ENCODE results near the gene HOXB6. TPM values are rescaled to one million over a fixed set of nuclear protein-coding genes. Genes with fewer than 3 reads are reported as not detected.

HOXB6 gene
- total RNA-seq, 4 donors from 2014 or later = 0.54 to 4.2 (median 1.3) TPM

GRCh38 chr17:48564188-48565021 is 40.4 kb downstream of the HOXB6 start:
- Histone ChIP-seq H3K4me1 (peaks cover 4 to 9% of the 10 kb centered on the region in 2 donors), H3K27ac (peak overlapping the region in 2 of 3 donors; percentile 46 to 55), H3K36me3 (no peaks in the 10 kb centered on the region), H3K9me3 (no peaks in the 10 kb centered on the region), H3K4me3 (replicated peaks in 1 of 3) (peak overlapping the region in 1 of 3 donors; percentile 23), H3K27me3 (peaks cover 27% of the 10 kb centered on the region)
- TF ChIP-seq POLR2A (IDR thresholded peaks at IDR 0.05) (no peak), CTCF (IDR thresholded peaks at IDR 0.05) (no peak)
- DNase-seq = no peak
- intact Hi-C loops (cut with DNase I) = no loop called here
- WGBS, 2 donors = 5 to 13% methylated on average over 23 to 29 of the region's 73 CpGs

- H3K4me3 ChIP-seq (replicated peaks in 1 of 3) = peak overlapping the region in 1 of 3 donors; percentile 23
- H3K27ac ChIP-seq = peak overlapping the region in 1 of 3 donors; percentile 55
- no peak for DNase-seq
- H3K9me3 ChIP-seq = no peaks in the 10 kb centered on the region
- H3K4me1 ChIP-seq = peaks cover 4 to 9% of the 10 kb centered on the region in 2 donors
- 11 to 24% methylated on average over 8 to 10 of the region's 10 CpGs for WGBS, 2 donors
- no peaks in the 10 kb centered on the region for H3K36me3 ChIP-seq
- intact Hi-C loops (cut with DNase I) = no loop called here
- no peak for TF ChIP-seq CTCF (IDR thresholded peaks at IDR 0.05)
- TF ChIP-seq POLR2A (IDR thresholded peaks at IDR 0.05) = no peak
- H3K27me3 ChIP-seq = peaks cover 22% of the 10 kb centered on the region
These were observed 41.0 kb downstream of the HOXB6 start for GRCh38 chr17:48563867-48564187.

- H3K27ac ChIP-seq = no peak overlapping the region
- intact Hi-C loops (cut with DNase I) = no loop called here
- no peak for DNase-seq
- H3K4me3 ChIP-seq (replicated peaks in 1 of 3) = peak overlapping the region in 1 of 3 donors; percentile 2
- H3K9me3 ChIP-seq = no peaks in the 10 kb centered on the region
- TF ChIP-seq POLR2A (IDR thresholded peaks at IDR 0.05) (no peak), CTCF (IDR thresholded peaks at IDR 0.05) (no peak)
- WGBS, 2 donors = 36 to 50% methylated on average over 6 of the region's 6 CpGs
- peaks cover 21% of the 10 kb centered on the region for H3K27me3 ChIP-seq
- no peaks in the 10 kb centered on the region for H3K36me3 ChIP-seq
- peaks cover 4 to 9% of the 10 kb centered on the region in 2 donors for H3K4me1 ChIP-seq
These were observed 41.4 kb downstream of the HOXB6 start for GRCh38 chr17:48563385-48563838.

DNA sequence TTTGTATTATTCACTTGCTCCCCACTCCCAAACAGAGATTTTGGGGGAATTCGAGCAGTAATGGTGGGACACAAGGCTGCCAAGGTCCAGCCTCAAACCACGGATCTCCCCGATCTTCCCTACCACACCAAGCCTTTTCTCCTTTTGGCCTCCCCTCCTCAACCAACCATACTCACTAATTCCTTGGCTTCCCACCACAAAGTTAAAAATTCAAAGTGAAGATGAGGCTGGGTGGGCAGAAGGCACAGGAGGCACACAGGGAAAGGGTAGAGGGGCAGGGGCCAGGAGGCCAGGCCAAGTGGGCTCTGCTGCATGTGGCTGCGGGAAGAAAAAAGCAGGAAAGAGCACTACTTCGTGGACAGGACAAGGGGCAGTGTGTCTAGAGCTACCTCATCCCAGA is 41.9 kb downstream of the HOXB6 start:
- DNase-seq = no peak
- Histone ChIP-seq H3K36me3 (no peaks in the 10 kb centered on the region), H3K9me3 (no peaks in the 10 kb centered on the region), H3K4me1 (peaks cover 4 to 9% of the 10 kb centered on the region in 2 donors), H3K27ac (no peak overlapping the region), H3K27me3 (peaks cover 21% of the 10 kb centered on the region), H3K4me3 (replicated peaks in 1 of 3) (no peak overlapping the region)
- TF ChIP-seq POLR2A (IDR thresholded peaks at IDR 0.05) = no peak
- no peak for TF ChIP-seq CTCF (IDR thresholded peaks at IDR 0.05)
- intact Hi-C loops (cut with DNase I) = no loop called here
- WGBS, 2 donors = 23 to 37% methylated on average over 5 of the region's 5 CpGs

Data from thyroid gland (tissue), 4 donors.